HG03039 (cell line): ENCODE data around the gene KISS1R.
"Not testable (repeated sequence)": the region's sequence is repeated elsewhere in the genome, so short reads cannot be mapped to it uniquely, and the experiment has no call there.

Experiments used
- ATAC-seq: cut with Tn5 transposase; IDR thresholded peaks from one replicate; pipeline ENCODE4 v1.9.1; 2021; ENCODE audit warnings: mild to moderate bottlenecking, moderate library complexity; ENCODE audit not compliant: unreplicated experiment

The KISS1R gene

GRCh38 chr19:952049-952679 lies 35.0 kb downstream of the KISS1R start:
- ATAC-seq, result no peak

GRCh38 chr19:952680-953444 lies 35.7 kb downstream of the KISS1R start:
- no peak for ATAC-seq

GRCh38 chr19:953445-954271 lies 36.5 kb downstream of the KISS1R start:
- ATAC-seq, result no peak

GRCh38 chr19:954272-954671 lies 37.1 kb downstream of the KISS1R start:
- ATAC-seq, result no peak

GRCh38 chr19:954672-955494 lies 37.8 kb downstream of the KISS1R start:
- no peak for ATAC-seq

GRCh38 chr19:955803-956765 lies 39.0 kb downstream of the KISS1R start:
- ATAC-seq, result no peak

GRCh38 chr19:956766-957440 lies 39.8 kb downstream of the KISS1R start:
- ATAC-seq, result no peak

- not testable (repeated sequence) for ATAC-seq
Measured at GRCh38 chr19:957578-957977, 40.4 kb downstream of the KISS1R start.

- no peak for ATAC-seq
Measured at GRCh38 chr19:958967-959855, 42.1 kb downstream of the KISS1R start.

- no peak for ATAC-seq
Measured at GRCh38 chr19:960020-960419, 42.9 kb downstream of the KISS1R start.

GRCh38 chr19:960601-960938 lies 43.4 kb downstream of the KISS1R start:
- ATAC-seq, result no peak

- no peak for ATAC-seq
Measured at GRCh38 chr19:961866-962620, 44.9 kb downstream of the KISS1R start.

- ATAC-seq, result no peak
Measured at GRCh38 chr19:962683-963400, 45.7 kb downstream of the KISS1R start.

- no peak for ATAC-seq
Measured at GRCh38 chr19:963486-963951, 46.4 kb downstream of the KISS1R start.

- no peak for ATAC-seq
Measured at GRCh38 chr19:964116-964520, 47.0 kb downstream of the KISS1R start.

GRCh38 chr19:964761-965694 lies 47.9 kb downstream of the KISS1R start:
- no peak for ATAC-seq
